ENCODE measurements around the gene MAPK1.
A peak's percentile ranks its signal among the peaks of the same experiment; 100 is the strongest.
"Not testable (repeated sequence)": the region's sequence is repeated elsewhere in the genome, so short reads cannot be mapped to it uniquely, and the experiment has no call there.

Gene MAPK1

GRCh38 chr22:21867528-21868266, at the start of gene MAPK1:
Gene MAPK1, minus strand, starts transcription at chr22:21867645. Its CDS starts 205 bp downstream, at chr22:21867440.
- H3K27ac ChIP-seq, result peak within 1 kb of the TSS; percentile 66 to 97 (median 90)

GRCh38 chr22:21916309-21916918, 49.0 kb upstream of the MAPK1 start:
- Histone ChIP-seq H3K4me3 (no peak overlapping the region), H3K27ac (no peak overlapping the region)

More at GRCh38 chr22:21867528-21868266, at the start of gene MAPK1:
- peak within 1 kb of the TSS; percentile 59 to 97 (median 82) for H3K4me3 ChIP-seq

GRCh38 chr22:21915624-21916308, 48.3 kb upstream of the MAPK1 start:
- Histone ChIP-seq H3K4me3 (no peak overlapping the region), H3K27ac (no peak overlapping the region)

- not testable (repeated sequence) for H3K27ac ChIP-seq
Measured at GRCh38 chr22:21914033-21914642, 46.7 kb upstream of the MAPK1 start.

GRCh38 chr22:21910367-21910766, 42.9 kb upstream of the MAPK1 start:
- H3K27ac ChIP-seq, H3K4me3 ChIP-seq: not testable (repeated sequence)

More at GRCh38 chr22:21914033-21914642, 46.7 kb upstream of the MAPK1 start:
- not testable (repeated sequence) for H3K4me3 ChIP-seq

DNA sequence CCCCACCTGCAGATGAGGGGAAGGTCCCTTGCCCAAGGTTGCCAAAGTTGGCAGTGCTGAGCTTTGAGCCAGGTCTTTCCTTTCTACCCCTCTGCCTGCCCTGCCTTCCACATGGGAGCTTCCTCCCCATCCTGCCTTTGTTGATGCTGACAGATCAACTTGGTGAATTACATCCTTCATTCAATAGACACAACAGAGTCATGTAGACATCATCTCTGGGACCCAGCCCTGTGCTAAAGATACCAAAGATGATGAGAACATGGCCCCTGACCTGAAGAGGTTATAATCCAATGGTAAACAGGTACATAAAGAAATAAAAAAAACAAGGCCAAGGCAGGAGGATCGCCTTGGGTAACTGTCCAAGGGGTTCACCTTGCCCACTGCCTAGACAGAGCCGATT, 42.4 kb upstream of the MAPK1 start:
- H3K27ac ChIP-seq, result no peak overlapping the region
- H3K4me3 ChIP-seq, result no peak overlapping the region

DNA sequence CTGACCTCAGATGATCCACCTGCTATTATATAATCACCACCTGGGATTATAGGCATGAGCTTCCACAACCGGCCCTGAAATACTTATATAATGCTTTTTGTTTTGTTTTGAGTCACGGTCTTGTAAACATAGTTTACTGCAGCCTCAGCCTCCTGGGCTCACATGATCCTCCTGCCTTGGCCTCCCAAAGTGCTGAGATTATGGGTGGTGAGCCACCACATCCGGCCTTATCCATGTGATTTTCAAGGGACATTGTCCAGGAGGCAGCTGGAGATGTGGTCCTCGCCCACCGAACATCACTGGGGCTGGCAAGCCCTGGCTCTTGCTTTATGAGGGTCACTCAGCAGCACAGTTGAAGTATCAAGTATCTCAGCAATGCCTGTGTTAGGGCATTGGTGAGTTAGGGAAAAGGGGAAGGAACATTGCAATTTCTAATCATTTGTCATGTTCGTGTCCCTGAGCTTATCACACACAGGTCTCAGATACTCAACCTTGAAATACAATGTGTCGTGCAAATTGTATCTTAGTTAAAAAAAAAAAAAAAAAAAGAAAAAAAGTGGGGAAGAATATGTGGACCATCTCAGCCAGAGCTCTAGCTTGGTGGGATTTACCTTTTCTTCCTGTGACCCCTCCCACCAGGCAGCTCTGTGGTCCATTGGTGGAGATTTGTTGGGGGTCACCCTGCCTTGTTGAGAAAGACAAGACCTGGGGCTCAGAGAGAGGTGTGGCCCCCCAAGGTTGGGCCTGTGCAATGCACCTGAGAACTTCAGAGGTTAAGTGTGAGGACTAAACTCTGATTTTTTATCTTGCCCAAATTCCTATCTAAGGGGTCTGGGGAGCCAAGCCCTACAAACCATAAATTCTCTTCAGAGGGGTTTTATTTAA, 40.4 kb upstream of the MAPK1 start:
- Histone ChIP-seq H3K27ac (no peak overlapping the region), H3K4me3 (no peak overlapping the region)

DNA sequence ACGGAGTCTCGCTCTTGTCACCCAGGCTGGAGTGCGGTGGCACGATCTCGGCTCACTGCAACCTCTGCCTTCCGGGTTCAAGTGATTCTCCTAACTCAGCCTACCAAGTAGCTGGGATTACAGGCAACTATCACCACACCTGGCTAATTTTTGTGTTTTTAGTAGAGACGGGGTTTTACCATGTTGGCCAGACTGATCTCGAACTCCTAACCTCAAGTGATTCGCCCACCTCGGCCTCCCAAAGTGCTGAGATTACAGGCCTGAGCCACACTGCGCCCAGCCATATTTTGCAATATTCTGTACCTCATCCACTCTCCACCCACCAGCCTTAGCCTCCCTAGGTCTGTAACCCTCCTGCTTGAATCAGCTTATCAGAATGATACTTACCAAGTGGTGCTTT, 37.8 kb upstream of the MAPK1 start:
- H3K27ac ChIP-seq, H3K4me3 ChIP-seq: not testable (repeated sequence)

DNA sequence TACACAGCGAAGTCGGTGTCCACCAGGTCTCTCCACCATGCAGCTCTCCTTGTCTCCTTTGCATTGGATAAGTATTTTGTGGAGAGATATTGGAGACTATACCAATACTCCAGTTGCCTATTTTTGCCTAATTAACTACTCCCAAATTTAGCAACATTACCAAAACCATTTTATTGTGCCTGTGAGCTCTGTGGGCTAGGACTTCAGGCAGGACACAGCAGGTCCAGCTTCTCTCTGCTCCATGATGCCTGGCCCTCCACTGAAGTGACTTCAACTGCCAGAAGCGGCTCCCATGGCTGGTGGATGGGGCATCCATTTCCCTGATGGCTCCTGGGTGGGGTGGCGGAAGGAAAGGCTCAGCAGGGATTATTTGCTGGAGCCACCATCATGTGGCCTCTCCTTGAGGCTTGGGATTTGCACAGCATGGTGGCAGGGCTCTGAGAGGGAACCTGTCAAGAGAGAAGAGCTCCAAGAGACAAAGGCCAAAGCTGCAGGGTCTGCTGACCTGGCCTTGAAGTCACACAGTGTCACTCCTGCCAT, 36.9 kb upstream of the MAPK1 start:
- H3K27ac ChIP-seq, result no peak overlapping the region
- H3K4me3 ChIP-seq, result no peak overlapping the region

GRCh38 chr22:21903283-21903682, 35.8 kb upstream of the MAPK1 start:
- no peak overlapping the region for H3K27ac ChIP-seq
- H3K4me3 ChIP-seq, result no peak overlapping the region

GRCh38 chr22:21902296-21903087, 35.0 kb upstream of the MAPK1 start:
- H3K4me3 ChIP-seq, result no peak overlapping the region
- no peak overlapping the region for H3K27ac ChIP-seq

GRCh38 chr22:21898354-21898896, 31.0 kb upstream of the MAPK1 start:
- Histone ChIP-seq H3K27ac (no peak overlapping the region), H3K4me3 (no peak overlapping the region)

DNA sequence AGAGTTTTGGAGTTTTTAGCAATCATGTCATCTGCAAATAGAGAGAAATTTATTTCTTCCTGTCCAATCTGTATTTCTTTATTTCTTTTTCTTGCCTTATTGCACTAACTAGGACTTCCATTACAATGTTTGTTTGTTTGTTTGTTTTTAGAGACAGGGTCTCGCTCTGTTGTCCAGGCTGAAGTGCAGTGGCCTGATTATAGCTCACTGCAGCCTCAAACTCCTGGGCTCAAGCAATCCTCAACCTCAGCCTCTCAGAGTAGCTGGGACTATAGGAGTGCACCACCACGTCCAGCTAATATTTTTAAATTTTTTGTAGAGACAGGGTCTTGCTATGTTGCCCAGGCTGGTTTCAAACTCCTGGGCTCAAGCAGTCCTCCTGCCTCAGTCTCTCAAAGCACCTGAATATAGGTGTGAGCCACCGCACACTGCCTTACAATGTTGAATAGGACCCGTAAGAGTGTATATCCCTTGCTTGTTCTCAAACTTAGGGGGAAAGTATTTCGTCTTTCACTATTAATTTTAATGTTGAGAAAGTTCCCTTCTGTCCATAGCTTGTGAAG, 29.6 kb upstream of the MAPK1 start:
- H3K4me3 ChIP-seq, result no peak overlapping the region
- H3K27ac ChIP-seq, result no peak overlapping the region

DNA sequence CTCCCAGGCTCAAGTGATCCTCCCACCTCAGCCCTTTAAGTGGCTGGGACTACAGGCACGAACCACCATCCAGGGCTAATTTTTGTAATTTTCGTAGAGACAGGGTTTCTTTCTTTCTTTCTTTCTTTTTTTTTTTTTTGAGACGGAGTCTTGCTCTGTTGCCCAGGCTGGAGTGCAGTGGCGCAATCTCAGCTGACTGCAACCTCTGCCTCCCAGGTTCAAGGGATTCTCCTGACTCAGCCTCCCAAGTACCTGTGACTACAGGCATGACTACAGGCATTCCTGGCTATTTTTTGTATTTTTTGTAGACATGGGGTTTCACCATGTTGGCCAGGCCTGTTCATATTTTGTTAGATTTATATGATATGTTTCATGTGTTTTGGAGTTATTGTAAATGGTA, 28.8 kb upstream of the MAPK1 start:
- H3K27ac ChIP-seq, H3K4me3 ChIP-seq: not testable (repeated sequence)

DNA sequence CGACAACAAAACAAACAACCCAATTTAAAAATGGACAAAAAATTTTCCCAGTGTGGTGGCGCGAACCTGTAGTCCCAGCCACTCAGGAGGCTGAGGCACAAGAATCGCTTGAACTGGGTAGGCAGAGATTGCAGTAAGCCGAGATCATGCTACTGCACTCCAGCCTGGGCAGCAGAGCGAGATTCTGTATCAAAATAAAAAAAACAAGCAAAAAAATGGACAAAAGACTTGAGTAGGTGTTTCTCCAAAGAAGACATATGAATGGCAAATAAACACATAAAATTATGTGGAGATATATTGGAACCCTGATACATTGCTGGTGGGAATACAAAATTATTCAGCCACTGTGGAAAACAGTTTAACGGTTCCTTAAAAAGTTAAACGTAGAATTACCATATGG, 27.4 kb upstream of the MAPK1 start:
- Histone ChIP-seq H3K4me3 (no peak overlapping the region), H3K27ac (no peak overlapping the region)

DNA sequence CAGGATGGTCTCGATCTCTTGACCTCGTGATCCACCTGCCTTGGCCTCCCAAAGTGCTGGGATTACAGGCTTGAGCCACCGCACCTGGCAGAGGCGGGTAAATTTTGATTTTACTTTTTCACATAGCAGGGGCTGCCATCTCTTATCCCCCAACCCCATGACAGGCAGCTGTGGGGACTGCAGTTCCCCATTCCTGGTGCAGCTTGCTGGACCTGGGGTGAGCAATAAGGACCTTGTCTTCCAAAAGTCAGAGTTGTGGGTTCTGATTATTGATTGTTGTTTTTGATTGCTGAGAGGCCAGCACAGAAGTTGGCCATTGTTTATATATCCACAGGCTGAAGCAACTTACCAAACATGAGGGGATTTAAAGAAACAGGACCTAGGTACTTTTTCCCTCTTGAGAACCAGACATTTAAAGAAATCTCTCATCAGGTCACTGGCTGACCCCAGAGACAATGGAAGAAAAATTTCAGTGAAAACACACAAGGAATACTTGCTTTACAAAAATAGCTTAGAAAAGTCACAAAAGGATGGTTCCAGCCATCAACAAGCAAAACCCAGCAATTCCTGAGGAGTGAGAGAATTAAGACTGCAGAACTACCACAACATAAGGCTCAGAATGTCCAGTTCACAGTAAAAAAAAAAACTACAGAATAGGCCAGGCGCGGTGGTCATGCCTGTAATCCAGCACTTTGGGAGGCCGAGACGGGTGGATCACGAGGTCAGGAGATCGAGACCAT, 22.0 kb upstream of the MAPK1 start:
- no peak overlapping the region for H3K4me3 ChIP-seq
- no peak overlapping the region for H3K27ac ChIP-seq

- Histone ChIP-seq H3K4me3 (no peak overlapping the region), H3K27ac (no peak overlapping the region)
Measured at GRCh38 chr22:21887841-21888240, 20.4 kb upstream of the MAPK1 start.
